Measurements from ENCODE around the gene ADGRA1.

DNA sequence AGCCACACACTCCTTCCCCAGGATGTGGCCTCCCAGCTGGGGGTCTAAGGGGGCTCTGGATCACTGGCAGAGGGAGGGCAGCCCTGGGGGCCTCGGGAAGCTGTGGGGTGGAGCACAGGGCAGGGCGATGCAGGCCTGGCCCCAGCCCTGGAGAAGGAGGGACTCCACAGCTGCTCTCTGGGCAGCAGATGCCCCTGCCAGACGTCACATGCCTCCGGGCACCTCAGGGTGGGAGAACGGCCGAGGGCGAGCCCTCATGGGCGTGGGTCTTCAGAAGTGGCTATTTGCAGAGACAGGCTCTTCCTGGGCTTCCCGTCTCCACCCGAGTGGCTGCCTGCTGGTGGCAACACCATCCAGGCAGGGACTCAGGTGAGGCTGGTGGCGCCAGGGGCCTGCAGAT, 16.0 kb upstream of the ADGRA1 start:
- TF ChIP-seq, protein P1, sequence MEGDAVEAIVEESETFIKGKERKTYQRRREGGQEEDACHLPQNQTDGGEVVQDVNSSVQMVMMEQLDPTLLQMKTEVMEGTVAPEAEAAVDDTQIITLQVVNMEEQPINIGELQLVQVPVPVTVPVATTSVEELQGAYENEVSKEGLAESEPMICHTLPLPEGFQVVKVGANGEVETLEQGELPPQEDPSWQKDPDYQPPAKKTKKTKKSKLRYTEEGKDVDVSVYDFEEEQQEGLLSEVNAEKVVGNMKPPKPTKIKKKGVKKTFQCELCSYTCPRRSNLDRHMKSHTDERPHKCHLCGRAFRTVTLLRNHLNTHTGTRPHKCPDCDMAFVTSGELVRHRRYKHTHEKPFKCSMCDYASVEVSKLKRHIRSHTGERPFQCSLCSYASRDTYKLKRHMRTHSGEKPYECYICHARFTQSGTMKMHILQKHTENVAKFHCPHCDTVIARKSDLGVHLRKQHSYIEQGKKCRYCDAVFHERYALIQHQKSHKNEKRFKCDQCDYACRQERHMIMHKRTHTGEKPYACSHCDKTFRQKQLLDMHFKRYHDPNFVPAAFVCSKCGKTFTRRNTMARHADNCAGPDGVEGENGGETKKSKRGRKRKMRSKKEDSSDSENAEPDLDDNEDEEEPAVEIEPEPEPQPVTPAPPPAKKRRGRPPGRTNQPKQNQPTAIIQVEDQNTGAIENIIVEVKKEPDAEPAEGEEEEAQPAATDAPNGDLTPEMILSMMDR (IDR thresholded peaks at IDR 0.05 in 4 of 5, conservative IDR thresholded peaks at IDR 0.05 in 1 of 5) = no peak
- TF ChIP-seq POLR2A (IDR thresholded peaks at IDR 0.05) = no peak

All from gastrocnemius medialis (tissue), 4 donors.